ENCODE data around the gene PALD1.

The PALD1 gene

DNA sequence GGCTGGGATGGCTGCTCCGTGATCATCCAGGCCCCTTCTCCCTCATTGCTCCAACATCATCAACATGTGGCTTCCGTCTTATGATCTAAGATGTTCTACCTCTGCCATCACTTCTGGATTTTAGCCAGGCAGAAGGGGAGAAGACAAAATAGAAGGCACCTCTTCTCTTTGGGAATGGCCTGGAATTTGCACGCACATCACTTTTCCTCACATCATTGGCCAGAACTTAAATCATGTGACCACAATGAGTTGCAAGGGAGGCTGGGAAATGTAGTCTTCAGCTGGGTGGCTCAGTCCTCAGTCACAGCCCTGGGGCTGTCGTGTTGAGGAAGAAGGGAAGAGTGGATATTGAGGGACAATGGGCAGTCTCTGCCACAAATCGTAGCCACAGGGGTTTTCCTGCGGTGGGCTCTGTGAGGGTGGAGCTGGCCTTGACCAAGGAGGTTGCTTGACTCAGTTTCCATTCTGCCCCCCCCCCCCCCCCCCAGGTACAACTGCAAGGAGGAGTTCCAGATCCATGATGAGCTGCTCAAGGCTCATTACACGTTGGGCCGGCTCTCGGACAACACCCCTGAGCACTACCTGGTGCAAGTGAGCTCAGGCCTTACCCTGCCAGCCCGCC lies 50.3 kb downstream of the PALD1 start:
- no peak overlapping the region for H3K4me3 ChIP-seq (ENCODE audit: low read length)
- DNase-seq (ENCODE audit: low read depth): peak; percentile 68
- TF ChIP-seq, protein P1, sequence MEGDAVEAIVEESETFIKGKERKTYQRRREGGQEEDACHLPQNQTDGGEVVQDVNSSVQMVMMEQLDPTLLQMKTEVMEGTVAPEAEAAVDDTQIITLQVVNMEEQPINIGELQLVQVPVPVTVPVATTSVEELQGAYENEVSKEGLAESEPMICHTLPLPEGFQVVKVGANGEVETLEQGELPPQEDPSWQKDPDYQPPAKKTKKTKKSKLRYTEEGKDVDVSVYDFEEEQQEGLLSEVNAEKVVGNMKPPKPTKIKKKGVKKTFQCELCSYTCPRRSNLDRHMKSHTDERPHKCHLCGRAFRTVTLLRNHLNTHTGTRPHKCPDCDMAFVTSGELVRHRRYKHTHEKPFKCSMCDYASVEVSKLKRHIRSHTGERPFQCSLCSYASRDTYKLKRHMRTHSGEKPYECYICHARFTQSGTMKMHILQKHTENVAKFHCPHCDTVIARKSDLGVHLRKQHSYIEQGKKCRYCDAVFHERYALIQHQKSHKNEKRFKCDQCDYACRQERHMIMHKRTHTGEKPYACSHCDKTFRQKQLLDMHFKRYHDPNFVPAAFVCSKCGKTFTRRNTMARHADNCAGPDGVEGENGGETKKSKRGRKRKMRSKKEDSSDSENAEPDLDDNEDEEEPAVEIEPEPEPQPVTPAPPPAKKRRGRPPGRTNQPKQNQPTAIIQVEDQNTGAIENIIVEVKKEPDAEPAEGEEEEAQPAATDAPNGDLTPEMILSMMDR (IDR thresholded peaks at IDR 0.05; ENCODE audit: insufficient read depth, low read depth, low read length, missing control alignments): no peak

DNA sequence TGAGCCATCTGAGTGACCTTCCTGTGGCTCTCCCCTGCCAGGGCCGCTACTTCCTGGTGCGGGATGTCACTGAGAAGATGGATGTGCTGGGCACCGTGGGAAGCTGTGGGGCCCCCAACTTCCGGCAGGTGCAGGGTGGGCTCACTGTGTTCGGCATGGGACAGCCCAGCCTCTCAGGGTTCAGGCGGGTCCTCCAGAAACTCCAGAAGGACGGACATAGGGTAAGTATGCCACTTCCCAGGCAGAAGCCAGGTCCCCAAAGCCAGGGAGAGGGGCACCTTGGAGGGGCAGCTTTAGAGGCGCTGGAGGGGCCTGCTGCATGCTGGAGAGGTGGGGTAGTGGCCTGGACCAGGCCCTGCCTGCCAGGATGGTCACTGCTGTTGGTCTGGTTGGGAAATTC lies 51.3 kb downstream of the PALD1 start:
- TF ChIP-seq, protein P1 (IDR thresholded peaks at IDR 0.05; ENCODE audit: insufficient read depth, low read depth, low read length, missing control alignments): no peak
- no peak overlapping the region for H3K4me3 ChIP-seq (ENCODE audit: low read length)
- DNase-seq (ENCODE audit: low read depth): no peak

GRCh38 chr10:70530315-70530714 lies 51.7 kb downstream of the PALD1 start:
- TF ChIP-seq, protein P1 (IDR thresholded peaks at IDR 0.05; ENCODE audit: insufficient read depth, low read depth, low read length, missing control alignments): no peak
- DNase-seq (ENCODE audit: low read depth): no peak
- no peak overlapping the region for H3K4me3 ChIP-seq (ENCODE audit: low read length)

DNA sequence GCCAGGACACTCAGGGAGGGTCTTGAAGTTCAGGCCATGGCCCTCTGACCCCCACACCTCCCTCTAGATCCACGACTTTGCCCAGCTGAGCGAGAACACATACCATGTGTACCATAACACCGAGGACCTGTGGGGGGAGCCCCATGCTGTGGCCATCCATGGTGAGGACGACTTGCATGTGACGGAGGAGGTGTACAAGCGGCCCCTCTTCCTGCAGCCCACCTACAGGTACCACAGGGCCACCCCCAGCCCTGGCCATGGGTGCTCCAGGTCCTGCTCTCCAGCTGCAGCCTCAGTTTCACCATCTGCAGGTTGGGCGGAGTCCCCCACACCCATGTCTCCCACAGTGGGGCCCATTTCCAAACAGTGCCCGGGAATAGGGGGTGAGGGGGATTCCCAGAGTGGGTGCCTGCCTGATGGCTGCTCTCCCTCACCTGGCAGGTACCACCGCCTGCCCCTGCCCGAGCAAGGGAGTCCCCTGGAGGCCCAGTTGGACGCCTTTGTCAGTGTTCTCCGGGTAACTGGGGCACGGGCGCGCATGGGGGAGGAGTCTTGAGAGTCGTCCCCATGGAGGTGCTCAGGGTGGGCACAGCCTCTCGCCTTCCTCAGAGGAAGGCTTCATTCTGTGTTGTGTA lies 54.1 kb downstream of the PALD1 start:
- no peak overlapping the region for H3K4me3 ChIP-seq (ENCODE audit: low read length)
- TF ChIP-seq, protein P1 (IDR thresholded peaks at IDR 0.05; ENCODE audit: insufficient read depth, low read depth, low read length, missing control alignments): no peak
- DNase-seq (ENCODE audit: low read depth): no peak

DNA sequence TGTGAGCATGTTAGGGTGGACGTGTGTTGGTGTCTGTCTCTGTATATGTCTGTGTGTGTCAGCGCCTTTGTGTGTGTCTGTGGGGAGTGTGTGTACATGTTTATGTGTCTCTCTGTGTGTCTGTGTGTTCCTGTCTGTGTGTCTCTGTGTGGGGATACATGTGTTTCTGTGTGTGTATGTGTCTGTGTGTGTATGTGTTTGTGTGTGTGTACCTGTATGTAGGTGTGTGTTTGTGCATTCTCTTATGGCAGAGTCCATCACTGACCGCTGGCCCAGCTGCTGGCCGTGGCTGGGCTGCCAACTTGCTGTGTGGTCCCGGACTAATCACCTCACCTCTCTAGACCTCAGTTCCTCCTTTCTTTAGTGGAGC lies 54.6 kb downstream of the PALD1 start:
- no peak for DNase-seq (ENCODE audit: low read depth)
- no peak overlapping the region for H3K4me3 ChIP-seq (ENCODE audit: low read length)
- TF ChIP-seq, protein P1 (IDR thresholded peaks at IDR 0.05; ENCODE audit: insufficient read depth, low read depth, low read length, missing control alignments): no peak

DNA sequence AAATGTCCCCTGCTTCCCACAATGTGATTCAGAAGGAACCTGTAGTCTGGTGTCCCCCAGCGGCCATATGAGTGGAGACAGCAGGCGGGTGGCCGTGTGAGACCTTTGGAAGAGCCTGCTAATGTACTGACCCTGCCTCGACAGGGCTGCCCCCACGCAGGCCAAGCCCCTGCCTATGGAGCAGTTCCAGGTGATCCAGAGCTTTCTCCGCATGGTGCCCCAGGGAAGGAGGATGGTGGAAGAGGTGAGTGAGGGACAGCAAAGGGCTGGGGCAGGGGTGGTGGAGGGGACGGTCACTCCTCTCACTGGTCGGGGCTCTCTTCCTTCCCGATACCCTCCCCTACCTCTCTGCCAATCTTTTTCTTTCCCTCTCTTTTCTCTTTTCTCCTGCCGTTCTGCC lies 55.7 kb downstream of the PALD1 start:
- TF ChIP-seq, protein P1 (IDR thresholded peaks at IDR 0.05; ENCODE audit: insufficient read depth, low read depth, low read length, missing control alignments): no peak
- DNase-seq (ENCODE audit: low read depth): no peak
- no peak overlapping the region for H3K4me3 ChIP-seq (ENCODE audit: low read length)

- TF ChIP-seq, protein P1 (IDR thresholded peaks at IDR 0.05; ENCODE audit: insufficient read depth, low read depth, low read length, missing control alignments): no peak
- no peak for DNase-seq (ENCODE audit: low read depth)
- no peak overlapping the region for H3K4me3 ChIP-seq (ENCODE audit: low read length)
These were observed 56.4 kb downstream of the PALD1 start for GRCh38 chr10:70535001-70535400.

Data from epithelial cell of esophagus (primary cell).